OCI-LY3 (cell line): ENCODE measurements around the gene CHL1.
"Not testable (repeated sequence)": the region's sequence is repeated elsewhere in the genome, so short reads cannot be mapped to it uniquely, and the experiment has no call there.

Experiments used
- H2AFZ ChIP-seq: fragments of 200-600, 300-600 bp; shearing (Covaris generic); 2 replicates; pipeline ENCODE4 v1.6.0; 2014; ENCODE audit warnings: antibody characterized with exemption, low read depth, low read length
- H3K27ac ChIP-seq: fragments of 200-600, 300-600 bp; sonication (generic); 2 replicates; pipeline ENCODE4 v1.5.1; 2014; ENCODE audit warnings: mild to moderate bottlenecking, low read length, moderate library complexity, mixed read lengths
- H3K27me3 ChIP-seq: fragments of 200-600, 300-600 bp; sonication (generic); 2 replicates; pipeline ENCODE4 v1.6.1; 2014; ENCODE audit warnings: low read depth, low read length, mixed read lengths
- H3K36me3 ChIP-seq: fragments of 200-600, 300-600 bp; sonication (generic); replicated peaks from 2 replicates; pipeline ENCODE3; 2014; ENCODE audit warnings: low read depth, low read length, mixed read lengths
- H3K4me1 ChIP-seq: fragments of 300-600, 200-600 bp; sonication (generic); 2 replicates; pipeline ENCODE4 v1.6.1; 2014; ENCODE audit warnings: low read length, mixed read lengths
- H3K4me2 ChIP-seq: fragments of 200-600, 300-600 bp; sonication (generic); 2 replicates; pipeline ENCODE4 v1.6.1; 2014; ENCODE audit warnings: low read length, mixed read lengths
- H3K4me3 ChIP-seq: fragments of 300-600, 200-600 bp; sonication (generic); 2 replicates; pipeline ENCODE4 v1.5.1; 2014; ENCODE audit warnings: antibody characterized with exemption, mild to moderate bottlenecking, low read length, moderate library complexity
- H3K79me2 ChIP-seq: fragments of 300-600, 200-600 bp; shearing (Covaris generic); 2 replicates; pipeline ENCODE4 v1.6.1; 2014; ENCODE audit warnings: mild to moderate bottlenecking, low read length, mixed read lengths
- H3K9ac ChIP-seq: fragments of 300-600, 200-600 bp; shearing (Covaris generic); 2 replicates; pipeline ENCODE4 v1.6.0; 2014; ENCODE audit warnings: mild to moderate bottlenecking, low read length, moderate library complexity
- H3K9me3 ChIP-seq: fragments of 200-600, 300-600 bp; shearing (Covaris generic); 2 replicates; pipeline ENCODE4 v1.6.1; 2014; ENCODE audit warnings: low read length, mixed read lengths; ENCODE audit not compliant: insufficient read depth
- H4K20me1 ChIP-seq: fragments of 200-600, 300-600 bp; sonication (generic); 2 replicates; pipeline ENCODE4 v1.6.1; 2016; ENCODE audit warnings: low read length, mixed read lengths; ENCODE audit not compliant: insufficient read depth
- CTCF ChIP-seq: fragments of 200-600, 300-600 bp; sonication (generic); IDR thresholded peaks from 2 replicates; pipeline ENCODE4 v1.5.1; 2014; ENCODE audit warnings: antibody characterized with exemption, low read length, low read depth
- EZH2phosphoT487 ChIP-seq: fragments of 200-600 bp; shearing (Covaris generic); IDR thresholded peaks from 2 replicates; pipeline ENCODE4 v1.6.1; 2018; ENCODE audit warnings: antibody characterized with exemption, mixed run types, low read depth

The CHL1 gene

GRCh38 chr3:365268-365667 lies 168.7 kb downstream of the CHL1 start:
- no peaks in the 10 kb centered on the region for H3K27me3 ChIP-seq
- peaks cover 7% of the 10 kb centered on the region for H3K36me3 ChIP-seq
- H3K4me2 ChIP-seq: peak overlapping the region; percentile 74
- no peaks in the 10 kb centered on the region for H4K20me1 ChIP-seq
- peak overlapping the region; percentile 38 for H3K4me3 ChIP-seq
- H3K4me1 ChIP-seq: peaks cover 55% of the 10 kb centered on the region
- no peak overlapping the region for H2AFZ ChIP-seq
- H3K9ac ChIP-seq: peak overlapping the region; percentile 59
- H3K79me2 ChIP-seq: no peaks in the 10 kb centered on the region
- peak overlapping the region; percentile 89 for H3K27ac ChIP-seq
- TF ChIP-seq CTCF (no peak), EZH2phosphoT487 (no peak)
- no peaks in the 10 kb centered on the region; the same call in 1 of the 2 replicates for H3K9me3 ChIP-seq

GRCh38 chr3:366253-366652 lies 169.7 kb downstream of the CHL1 start:
- not testable (repeated sequence) for H3K27me3 ChIP-seq, H3K36me3 ChIP-seq, H3K79me2 ChIP-seq, H4K20me1 ChIP-seq, H3K9me3 ChIP-seq
- Histone ChIP-seq H3K27ac (peak overlapping the region; percentile 89), H3K4me2 (peak overlapping the region; percentile 74), H3K4me1 (peaks cover 54% of the 10 kb centered on the region), H3K4me3 (peak overlapping the region; percentile 30; the same call in 1 of the 2 replicates), H3K9ac (peak overlapping the region; percentile 50), H2AFZ (0 out of 2 replicates have a peak overlapping the region, but pooled peaks have one; percentile 44)

GRCh38 chr3:373193-373779 lies 176.7 kb downstream of the CHL1 start:
- Histone ChIP-seq H3K4me1 (peaks cover 23% of the 10 kb centered on the region), H2AFZ (no peak overlapping the region), H4K20me1 (no peaks in the 10 kb centered on the region), H3K9me3 (no peaks in the 10 kb centered on the region), H3K9ac (no peak overlapping the region), H3K4me3 (no peak overlapping the region), H3K27me3 (no peaks in the 10 kb centered on the region), H3K27ac (no peak overlapping the region), H3K79me2 (no peaks in the 10 kb centered on the region), H3K36me3 (no peaks in the 10 kb centered on the region), H3K4me2 (no peak overlapping the region)
- TF ChIP-seq EZH2phosphoT487: no peak
- TF ChIP-seq CTCF: no peak

GRCh38 chr3:374459-374858 lies 177.9 kb downstream of the CHL1 start:
- no peak for TF ChIP-seq EZH2phosphoT487
- TF ChIP-seq CTCF: no peak
- Histone ChIP-seq H3K9me3 (no peaks in the 10 kb centered on the region), H3K4me3 (no peak overlapping the region), H3K27ac (no peak overlapping the region), H3K4me1 (peaks cover 23% of the 10 kb centered on the region), H3K27me3 (no peaks in the 10 kb centered on the region), H2AFZ (no peak overlapping the region), H3K9ac (no peak overlapping the region), H3K79me2 (no peaks in the 10 kb centered on the region), H4K20me1 (no peaks in the 10 kb centered on the region), H3K36me3 (no peaks in the 10 kb centered on the region), H3K4me2 (no peak overlapping the region)
